ENCODE results near the gene C1orf105. TPM values are rescaled to one million over a fixed set of nuclear protein-coding genes. Genes with fewer than 3 reads are reported as not detected.

C1orf105 gene
- total RNA-seq, 1 experiment from 2014 or later: not detected

DNA sequence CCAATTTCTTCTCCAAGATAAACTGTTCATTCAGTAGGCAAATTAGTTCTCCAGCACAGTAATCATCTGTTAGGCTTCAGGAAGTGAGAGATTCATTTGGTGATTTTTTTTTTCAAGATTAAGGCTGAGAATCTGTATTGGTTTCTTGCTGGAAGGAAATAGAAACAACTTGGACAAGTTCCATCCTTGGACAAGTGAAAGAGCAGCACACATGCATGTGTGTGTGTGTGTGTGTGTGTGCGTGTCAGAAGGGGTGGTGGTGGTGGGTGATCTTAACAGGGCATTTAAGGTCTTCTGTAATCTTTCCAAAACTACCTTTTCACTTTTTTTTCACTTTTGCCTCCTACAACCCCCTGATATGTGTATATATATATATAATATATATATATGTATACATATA lies 96.6 kb downstream of the C1orf105 start:
- H3K36me3 Mint-ChIP-seq: no peaks in the 10 kb centered on the region
- no peaks in the 10 kb centered on the region for H3K9me3 Mint-ChIP-seq
- POLR2A ChIA-PET: no interaction called here
- no peak overlapping the region for H3K4me3 Mint-ChIP-seq
- ATAC-seq (no peak), DNase-seq (ENCODE audit: low spot score) (no peak)
- CTCF ChIA-PET: no interaction called here
- no peak overlapping the region for H3K27ac Mint-ChIP-seq
- no peaks in the 10 kb centered on the region for H3K4me1 Mint-ChIP-seq
- TF ChIP-seq ZNF512 (CRISPR knock-in tag; IDR thresholded peaks at IDR 0.05; ENCODE audit: borderline replicate concordance) (no peak), FOXP4 (CRISPR knock-in tag; IDR thresholded peaks at IDR 0.05) (no peak), AR (CRISPR knock-in tag; IDR thresholded peaks at IDR 0.05) (no peak)
- peaks cover 3% of the 10 kb centered on the region; the same call in 1 of the 2 replicates for H3K27me3 Mint-ChIP-seq (ENCODE audit: low read depth)

GRCh38 chr1:172517545-172517944 lies 97.1 kb downstream of the C1orf105 start:
- H3K4me1 Mint-ChIP-seq: no peaks in the 10 kb centered on the region
- no peak for DNase-seq (ENCODE audit: low spot score)
- no peak for ATAC-seq
- no peak overlapping the region for H3K27ac Mint-ChIP-seq
- peaks cover 3% of the 10 kb centered on the region; the same call in 1 of the 2 replicates for H3K27me3 Mint-ChIP-seq (ENCODE audit: low read depth)
- H3K36me3 Mint-ChIP-seq: no peaks in the 10 kb centered on the region
- TF ChIP-seq OVOL2 (CRISPR knock-in tag; IDR thresholded peaks at IDR 0.05; ENCODE audit: borderline replicate concordance): no peak
- no peak for TF ChIP-seq JAZF1 (CRISPR knock-in tag; IDR thresholded peaks at IDR 0.05)
- TF ChIP-seq, protein P1, sequence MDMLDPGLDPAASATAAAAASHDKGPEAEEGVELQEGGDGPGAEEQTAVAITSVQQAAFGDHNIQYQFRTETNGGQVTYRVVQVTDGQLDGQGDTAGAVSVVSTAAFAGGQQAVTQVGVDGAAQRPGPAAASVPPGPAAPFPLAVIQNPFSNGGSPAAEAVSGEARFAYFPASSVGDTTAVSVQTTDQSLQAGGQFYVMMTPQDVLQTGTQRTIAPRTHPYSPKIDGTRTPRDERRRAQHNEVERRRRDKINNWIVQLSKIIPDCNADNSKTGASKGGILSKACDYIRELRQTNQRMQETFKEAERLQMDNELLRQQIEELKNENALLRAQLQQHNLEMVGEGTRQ (CRISPR knock-in tag; IDR thresholded peaks at IDR 0.05): no peak
- H3K9me3 Mint-ChIP-seq: no peaks in the 10 kb centered on the region
- POLR2A ChIA-PET: no interaction called here
- CTCF ChIA-PET: no interaction called here
- no peak overlapping the region for H3K4me3 Mint-ChIP-seq

Other genes with a start within 250 kb of the C1orf105 start
- 16.2 to 21.9 TPM (median 20.4 TPM) in 3 replicates for gene PIGC, start 23.4 kb downstream of the C1orf105 start, total RNA-seq (2021)
- gene SUCO, start 112.5 kb downstream of the C1orf105 start, total RNA-seq (2021): 32.9 to 37.4 TPM (median 33.7 TPM) in 3 replicates
- not detected in 3 replicates for gene FASLG, start 238.4 kb downstream of the C1orf105 start, total RNA-seq (2021)